ENCODE measurements around the gene CASZ1.

CASZ1 gene

DNA sequence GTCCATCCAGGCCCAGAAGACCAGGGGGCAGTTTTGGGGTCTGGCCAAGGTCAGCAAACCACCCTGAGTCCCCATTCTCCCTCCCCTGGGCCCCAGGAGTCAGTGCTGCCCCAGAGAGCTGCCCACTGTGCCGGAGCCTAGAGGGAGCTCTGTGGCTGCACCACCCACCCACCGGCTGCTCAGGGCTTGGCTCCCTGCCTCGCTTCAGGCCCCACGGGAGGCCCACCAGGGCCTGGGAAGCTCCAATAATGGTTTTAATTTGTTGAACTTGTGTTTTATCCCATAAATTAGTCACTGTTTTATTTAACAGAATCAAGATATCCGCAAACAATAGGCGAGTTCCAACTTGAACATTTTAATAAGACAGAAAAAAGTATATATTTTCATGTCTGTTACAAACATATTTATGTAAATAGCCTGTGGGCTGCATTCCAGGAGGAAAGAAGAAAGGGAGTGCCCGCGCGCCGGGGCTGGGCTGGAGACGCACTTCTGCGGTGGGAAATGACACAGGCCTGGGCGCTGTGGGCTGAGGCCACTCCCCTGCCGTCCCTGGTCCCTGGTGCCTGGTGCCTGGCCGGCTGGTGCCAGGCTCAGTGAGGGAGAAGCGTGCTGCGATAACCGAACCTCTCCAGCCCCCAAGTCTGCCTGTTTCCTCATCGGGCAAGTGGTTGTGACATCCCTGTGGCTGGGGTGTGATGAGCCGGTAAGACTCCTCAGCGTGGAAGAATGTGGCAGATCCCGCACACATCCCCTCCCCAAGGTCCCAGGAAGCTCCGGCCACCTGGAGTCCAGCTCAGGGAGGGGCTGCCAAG, 161.2 kb downstream of the CASZ1 start:
- TF ChIP-seq GATA2 (IDR thresholded peaks at IDR 0.05; ENCODE audit: low read depth, low read length) (no peak), GATA3 (IDR thresholded peaks at IDR 0.05; ENCODE audit: low read depth, low read length) (no peak)

GRCh38 chr1:10634428-10635084, 161.9 kb downstream of the CASZ1 start:
- TF ChIP-seq GATA2 (IDR thresholded peaks at IDR 0.05; ENCODE audit: low read depth, low read length) (no peak), GATA3 (IDR thresholded peaks at IDR 0.05; ENCODE audit: low read depth, low read length) (no peak)

DNA sequence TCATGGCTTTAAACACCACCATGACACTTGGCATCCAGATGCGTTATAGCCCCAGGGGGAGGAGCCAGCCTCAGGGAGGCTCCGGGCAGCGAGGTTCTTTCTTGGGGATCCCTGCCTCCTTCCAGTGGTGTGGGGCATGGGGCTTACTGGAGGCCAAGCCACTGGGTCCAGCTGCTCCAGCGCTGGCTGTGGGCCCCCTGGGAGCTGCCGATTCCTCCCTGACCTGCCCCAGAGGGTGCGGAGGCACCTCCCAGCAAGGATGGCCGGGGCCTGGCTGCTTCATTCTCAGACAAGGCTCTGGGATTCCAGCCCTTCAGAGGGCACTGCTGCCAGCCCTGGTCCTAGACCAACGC, 162.4 kb downstream of the CASZ1 start:
- TF ChIP-seq GATA3 (IDR thresholded peaks at IDR 0.05; ENCODE audit: low read depth, low read length) (no peak), GATA2 (IDR thresholded peaks at IDR 0.05; ENCODE audit: low read depth, low read length) (no peak)

- TF ChIP-seq GATA2 (IDR thresholded peaks at IDR 0.05; ENCODE audit: low read depth, low read length) (no peak), GATA3 (IDR thresholded peaks at IDR 0.05; ENCODE audit: low read depth, low read length) (no peak)
These were observed 163.0 kb downstream of the CASZ1 start for GRCh38 chr1:10633416-10633815.

DNA sequence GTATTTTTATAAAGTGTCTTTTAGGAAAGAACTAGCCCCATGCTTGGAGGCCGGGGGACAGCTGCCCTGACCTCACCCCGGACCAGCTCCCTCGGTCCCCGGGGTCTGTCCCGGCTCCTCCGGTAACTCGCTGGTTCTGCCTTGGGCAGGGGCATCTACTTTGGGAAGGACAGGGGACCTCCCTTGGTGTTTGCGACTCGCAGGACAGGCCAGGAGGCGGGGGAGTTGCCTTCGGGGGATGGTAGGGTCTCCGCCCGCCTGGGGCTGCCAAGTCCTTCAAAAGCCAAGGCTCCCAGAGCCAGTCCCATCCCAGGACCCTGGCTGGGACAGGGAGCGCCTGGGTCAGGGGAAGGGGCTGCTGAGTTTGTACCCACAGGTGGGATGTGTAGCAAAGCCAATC, 163.8 kb downstream of the CASZ1 start:
- no peak for TF ChIP-seq GATA3 (IDR thresholded peaks at IDR 0.05; ENCODE audit: low read depth, low read length)
- TF ChIP-seq GATA2 (IDR thresholded peaks at IDR 0.05; ENCODE audit: low read depth, low read length): no peak

DNA sequence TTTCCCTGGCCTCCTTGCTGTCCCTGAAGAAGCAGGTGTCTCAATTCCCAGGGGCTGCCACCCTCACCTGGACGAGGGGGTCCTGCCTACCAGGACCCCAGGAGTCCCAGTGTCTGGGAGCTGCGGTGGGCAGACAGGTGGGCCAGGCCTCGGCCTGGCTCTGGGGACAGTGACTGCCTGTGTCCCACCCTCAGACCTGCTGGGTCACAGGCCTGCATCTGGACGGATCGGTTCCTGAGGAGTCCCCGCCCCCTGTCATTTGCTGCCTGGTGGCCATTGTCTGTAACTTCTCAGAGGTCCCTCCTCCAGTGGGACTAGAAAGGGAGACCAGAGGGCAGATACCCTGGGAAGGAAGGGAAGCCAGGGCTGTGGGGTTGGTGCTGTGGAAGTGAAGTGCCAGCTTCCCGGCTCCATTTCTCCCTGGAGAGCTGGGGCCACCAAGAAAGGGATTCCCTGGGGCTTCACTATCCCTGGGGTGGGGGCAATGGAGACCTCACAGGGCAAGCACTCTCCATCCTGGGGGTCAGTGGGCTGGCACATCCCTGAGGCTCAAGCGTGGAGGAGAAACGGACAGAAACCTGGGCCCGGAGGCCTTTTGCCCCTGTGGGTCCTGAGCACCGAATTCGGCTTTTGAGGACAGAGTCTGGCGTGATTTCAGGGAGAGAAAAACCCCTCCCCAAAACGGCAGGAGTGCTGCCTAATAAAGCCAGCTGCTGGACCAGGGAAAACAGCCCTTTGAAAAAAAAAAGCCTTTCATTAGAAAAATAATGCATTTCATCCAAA, 164.4 kb downstream of the CASZ1 start:
- TF ChIP-seq GATA2 (IDR thresholded peaks at IDR 0.05; ENCODE audit: low read depth, low read length): no peak
- no peak for TF ChIP-seq GATA3 (IDR thresholded peaks at IDR 0.05; ENCODE audit: low read depth, low read length)

GRCh38 chr1:10631121-10631810, 165.2 kb downstream of the CASZ1 start:
- TF ChIP-seq GATA3 (IDR thresholded peaks at IDR 0.05; ENCODE audit: low read depth, low read length): no peak

GRCh38 chr1:10630661-10631120, 165.8 kb downstream of the CASZ1 start:
- TF ChIP-seq GATA3 (IDR thresholded peaks at IDR 0.05; ENCODE audit: low read depth, low read length) (no peak), GATA2 (IDR thresholded peaks at IDR 0.05; ENCODE audit: low read depth, low read length) (no peak)

DNA sequence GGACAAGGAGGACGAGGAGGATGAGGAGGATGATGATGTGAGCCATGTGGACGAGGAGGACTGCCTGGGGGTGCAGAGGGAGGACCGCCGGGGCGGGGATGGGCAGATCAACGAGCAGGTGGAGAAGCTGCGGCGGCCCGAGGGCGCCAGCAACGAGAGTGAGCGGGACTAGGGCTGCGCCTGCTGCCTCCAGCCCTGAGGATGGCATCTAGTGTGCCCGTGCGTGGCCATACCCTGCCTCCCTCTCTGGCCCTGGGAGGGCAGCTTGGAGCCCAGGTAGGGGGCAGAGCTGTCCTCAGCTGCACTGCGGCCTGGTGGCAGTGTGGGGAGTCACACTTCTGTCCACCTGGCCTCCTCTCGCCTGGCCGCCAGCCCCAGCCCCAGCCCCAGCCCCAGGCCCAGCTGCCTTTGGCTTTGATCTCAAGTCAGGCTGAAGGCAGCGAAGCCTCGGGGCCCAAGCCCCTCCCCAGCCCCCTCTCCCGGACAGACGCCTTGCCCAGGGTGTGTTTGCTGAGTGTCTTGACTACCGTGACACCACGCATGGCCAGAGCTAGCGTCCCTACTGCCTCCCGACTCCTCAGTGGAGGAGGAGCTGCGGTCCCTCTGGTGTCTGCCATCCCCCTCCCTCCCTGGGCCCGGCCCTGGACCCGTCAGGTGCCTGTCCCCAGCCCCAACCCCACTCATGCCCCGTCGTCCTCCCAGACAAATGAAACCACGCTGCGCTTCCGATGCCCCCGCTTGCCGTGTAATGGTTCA, 166.5 kb downstream of the CASZ1 start:
- TF ChIP-seq GATA3 (IDR thresholded peaks at IDR 0.05; ENCODE audit: low read depth, low read length) (no peak), GATA2 (IDR thresholded peaks at IDR 0.05; ENCODE audit: low read depth, low read length) (no peak)

GRCh38 chr1:10629091-10629815, 167.2 kb downstream of the CASZ1 start:
- TF ChIP-seq GATA3 (IDR thresholded peaks at IDR 0.05; ENCODE audit: low read depth, low read length) (no peak), GATA2 (IDR thresholded peaks at IDR 0.05; ENCODE audit: low read depth, low read length) (no peak)

GRCh38 chr1:10628685-10629084, 167.8 kb downstream of the CASZ1 start:
- TF ChIP-seq GATA3 (IDR thresholded peaks at IDR 0.05; ENCODE audit: low read depth, low read length) (no peak), GATA2 (IDR thresholded peaks at IDR 0.05; ENCODE audit: low read depth, low read length) (no peak)

GRCh38 chr1:10626791-10627410, 169.5 kb downstream of the CASZ1 start:
- TF ChIP-seq GATA3 (IDR thresholded peaks at IDR 0.05; ENCODE audit: low read depth, low read length): no peak
- no peak for TF ChIP-seq GATA2 (IDR thresholded peaks at IDR 0.05; ENCODE audit: low read depth, low read length)

Measured in SH-SY5Y (cell line).